Epithelial cell of esophagus (primary cell): ENCODE data around the gene ZNF213.

Source experiments
- DNase-seq: peaks from one replicate; pipeline ENCODE4 v3.0.0; 2010; ENCODE audit warnings: low read depth
- H3K4me3 ChIP-seq: 2 replicates; pipeline ENCODE4 v1.5.1; 2011; ENCODE audit warnings: mild to moderate bottlenecking, low read length, control low read depth
- CTCF ChIP-seq: IDR thresholded peaks from 2 replicates; pipeline ENCODE4 v1.5.1; 2011; ENCODE audit warnings: low read depth, mild to moderate bottlenecking, low read length, control low read depth, inconsistent platforms; ENCODE audit not compliant: insufficient read depth; ENCODE audit errors: missing control alignments

The ZNF213 gene

DNA sequence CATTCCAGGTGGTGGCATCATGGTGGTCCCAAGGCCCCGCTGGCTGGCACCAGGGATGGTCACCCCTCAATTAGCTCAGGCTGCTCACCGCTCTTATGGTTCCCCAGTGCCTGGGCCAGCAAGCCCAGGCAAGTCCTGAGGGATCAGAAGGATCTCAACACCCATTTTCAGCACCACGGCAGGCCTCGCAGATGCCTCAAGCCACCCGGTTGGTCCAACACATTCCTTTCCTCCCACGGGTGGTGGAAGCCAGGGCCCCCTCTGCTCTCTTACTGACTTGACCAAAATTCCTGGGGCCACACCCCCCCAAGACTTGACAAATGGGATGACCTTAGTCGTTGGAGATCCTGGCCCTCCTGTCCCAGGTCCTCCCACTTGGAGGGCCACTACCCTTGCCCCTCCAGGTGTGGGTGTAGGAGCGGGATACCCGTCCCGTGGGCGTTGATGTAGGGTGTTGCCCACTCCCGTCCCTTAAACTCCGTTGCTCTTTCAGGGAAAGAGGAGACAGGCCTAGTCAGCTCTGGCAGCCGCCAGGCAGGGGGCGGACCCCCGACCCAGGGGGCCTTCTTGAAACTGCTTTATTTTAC, 16.5 kb upstream of the ZNF213 start:
- H3K4me3 ChIP-seq = no peak overlapping the region
- peak; percentile 45 for DNase-seq
- no peak for TF ChIP-seq CTCF

DNA sequence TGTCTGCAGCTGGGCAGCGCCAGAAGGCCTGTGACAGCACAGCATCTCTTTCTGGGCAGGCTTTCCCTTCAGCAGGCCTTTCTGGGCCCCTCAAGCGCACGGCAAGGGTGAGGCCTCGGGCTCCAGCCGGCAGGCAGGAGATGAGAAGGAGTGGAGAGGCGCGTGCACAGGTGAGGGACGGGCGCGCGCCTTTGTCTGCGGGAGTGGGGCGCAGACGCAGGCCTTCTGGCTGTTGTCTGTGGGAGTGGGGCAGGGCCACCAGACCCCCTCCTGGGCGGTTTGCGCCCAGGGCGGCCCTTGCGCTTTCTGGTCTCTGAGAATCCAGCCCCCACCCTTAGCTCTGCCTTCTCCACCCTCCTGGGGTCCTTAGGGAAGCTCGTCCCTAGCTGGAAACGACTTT, 16.0 kb upstream of the ZNF213 start:
- DNase-seq = no peak
- no peak for TF ChIP-seq CTCF
- H3K4me3 ChIP-seq = no peak overlapping the region

GRCh38 chr16:3119286-3119685, 15.5 kb upstream of the ZNF213 start:
- no peak for DNase-seq
- TF ChIP-seq CTCF = no peak
- no peak overlapping the region for H3K4me3 ChIP-seq

DNA sequence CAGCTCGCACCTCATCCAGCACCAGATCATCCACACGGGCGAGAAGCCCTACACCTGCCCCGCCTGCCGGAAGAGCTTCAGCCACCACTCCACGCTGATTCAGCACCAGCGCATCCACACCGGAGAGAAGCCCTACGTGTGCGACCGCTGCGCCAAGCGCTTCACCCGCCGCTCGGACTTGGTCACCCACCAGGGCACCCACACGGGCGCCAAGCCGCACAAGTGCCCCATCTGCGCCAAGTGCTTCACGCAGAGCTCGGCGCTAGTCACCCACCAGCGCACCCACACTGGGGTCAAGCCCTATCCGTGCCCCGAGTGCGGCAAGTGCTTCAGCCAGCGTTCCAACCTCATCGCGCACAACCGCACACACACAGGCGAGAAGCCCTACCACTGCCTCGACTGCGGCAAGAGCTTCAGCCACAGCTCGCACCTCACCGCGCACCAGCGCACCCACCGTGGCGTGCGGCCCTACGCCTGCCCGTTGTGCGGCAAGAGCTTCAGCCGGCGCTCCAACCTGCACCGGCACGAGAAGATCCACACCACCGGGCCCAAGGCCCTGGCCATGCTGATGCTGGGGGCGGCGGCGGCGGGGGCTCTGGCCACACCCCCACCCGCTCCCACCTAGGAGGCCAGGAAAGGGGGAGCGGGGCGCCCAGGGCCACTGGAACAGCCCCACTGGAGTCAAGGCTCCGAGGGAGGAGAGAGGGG, 15.0 kb upstream of the ZNF213 start:
- H3K4me3 ChIP-seq = no peak overlapping the region
- no peak for DNase-seq
- no peak for TF ChIP-seq CTCF

GRCh38 chr16:3120435-3120834, 14.4 kb upstream of the ZNF213 start:
- H3K4me3 ChIP-seq = no peak overlapping the region
- TF ChIP-seq CTCF = no peak
- no peak for DNase-seq

- TF ChIP-seq CTCF = no peak
- DNase-seq = no peak
- H3K4me3 ChIP-seq = no peak overlapping the region
Measured at GRCh38 chr16:3121851-3122467, 12.9 kb upstream of the ZNF213 start.

GRCh38 chr16:3122926-3123570, 11.8 kb upstream of the ZNF213 start:
- no peak for TF ChIP-seq CTCF
- DNase-seq = no peak
- H3K4me3 ChIP-seq = no peak overlapping the region
